GM23338 (cell line): Measurements from ENCODE around the gene TMC2. TPM values are rescaled to one million over a fixed set of nuclear protein-coding genes. Genes with fewer than 3 reads are reported as not detected.

Experiments used
- ATAC-seq: fragments of 200-7000 bp; cut with Tn5 transposase; 3 replicates; pipeline ENCODE4 v1.9.1; 2020
- DNase-seq: peaks from one replicate; pipeline ENCODE4 v3.0.0-alpha.2; 2015; ENCODE audit warnings: low spot score
- H2AFZ ChIP-seq: fragments of 200-600 bp; sonication (generic); 2 replicates; pipeline ENCODE4 v1.8.0; 2016; ENCODE audit warnings: antibody characterized with exemption, mild to moderate bottlenecking, moderate library complexity
- H3F3A ChIP-seq: fragments of 200-600 bp; sonication (generic); replicated peaks from 2 replicates; pipeline ENCODE4 v1.8.0; 2017; ENCODE audit warnings: antibody characterized with exemption, mixed run types, low read depth
- H3K27ac ChIP-seq: fragments of 200-600 bp; sonication (generic); 2 replicates; pipeline ENCODE4 v1.6.1; 2016; ENCODE audit warnings: low read depth
- H3K27me3 ChIP-seq: fragments of 200-600 bp; sonication (generic); 2 replicates; pipeline ENCODE4 v1.8.0; 2016; ENCODE audit warnings: mild to moderate bottlenecking, mixed run types, moderate library complexity; ENCODE audit not compliant: insufficient read depth
- H3K36me3 ChIP-seq: fragments of 200-600 bp; sonication (generic); 2 replicates; pipeline ENCODE4 v1.8.0; 2016; ENCODE audit warnings: mild to moderate bottlenecking; ENCODE audit not compliant: insufficient read depth
- H3K4me1 ChIP-seq: fragments of 200-600 bp; sonication (generic); 2 replicates; pipeline ENCODE4 v1.8.0; 2016; ENCODE audit warnings: mild to moderate bottlenecking, moderate library complexity; ENCODE audit not compliant: insufficient read depth
- H3K4me2 ChIP-seq: fragments of 200-600 bp; sonication (generic); 2 replicates; pipeline ENCODE4 v1.7.1; 2017; ENCODE audit warnings: mixed run types
- H3K4me3 ChIP-seq: fragments of 200-600 bp; sonication (generic); 2 replicates; pipeline ENCODE4 v1.6.1; 2016; ENCODE audit warnings: mixed run types
- H3K79me2 ChIP-seq: fragments of 200-600 bp; sonication (generic); replicated peaks from 2 replicates; pipeline ENCODE4 v1.8.0; 2017; ENCODE audit warnings: mild to moderate bottlenecking; ENCODE audit not compliant: insufficient read depth
- H3K9me2 ChIP-seq: fragments of 200-600 bp; sonication (generic); 2 replicates; pipeline ENCODE4 v1.8.0; 2017; ENCODE audit not compliant: insufficient read depth
- H4K20me1 ChIP-seq: fragments of 200-600 bp; sonication (generic); replicated peaks from 2 replicates; pipeline ENCODE4 v1.8.0; 2017; ENCODE audit warnings: mild to moderate bottlenecking; ENCODE audit not compliant: insufficient read depth
- H3K27ac Mint-ChIP-seq: 2 replicates; pipeline ENCODE4 v1.8.0; 2020; ENCODE audit warnings: inconsistent platforms, mild to moderate bottlenecking, moderate library complexity, mixed read lengths
- H3K27me3 Mint-ChIP-seq: 3 replicates; pipeline ENCODE4 v1.8.0; 2022; ENCODE audit warnings: low read depth, mild to moderate bottlenecking, moderate library complexity, mixed read lengths, inconsistent platforms; ENCODE audit not compliant: insufficient read depth, poor library complexity
- H3K36me3 Mint-ChIP-seq: 3 replicates; pipeline ENCODE4 v1.8.0; 2021; ENCODE audit warnings: low read depth, mild to moderate bottlenecking, inconsistent platforms, moderate library complexity, mixed read lengths
- H3K4me1 Mint-ChIP-seq: 3 replicates; pipeline ENCODE4 v1.8.0; 2020; ENCODE audit warnings: mild to moderate bottlenecking, inconsistent platforms, mixed read lengths
- H3K4me3 Mint-ChIP-seq: 3 replicates; pipeline ENCODE4 v1.8.0; 2021; ENCODE audit warnings: moderate library complexity, mild to moderate bottlenecking, inconsistent platforms, mixed read lengths
- H3K9me3 Mint-ChIP-seq: 3 replicates; pipeline ENCODE4 v1.8.0; 2020; ENCODE audit warnings: moderate library complexity, mild to moderate bottlenecking, inconsistent platforms, mixed read lengths
- ETS1 ChIP-seq: IDR thresholded peaks from 2 replicates; pipeline ENCODE4 v1.6.1; 2016; ENCODE audit warnings: antibody characterized with exemption
- EZH2 ChIP-seq: fragments of 200-600 bp; sonication (generic); IDR thresholded peaks from one replicate; pipeline ENCODE4 v1.8.0; 2017; ENCODE audit warnings: antibody characterized with exemption, mild to moderate bottlenecking, low read depth; ENCODE audit not compliant: unreplicated experiment
- POLR2AphosphoS5 ChIP-seq: IDR thresholded peaks from 2 replicates; pipeline ENCODE4 v1.6.1; 2016; ENCODE audit warnings: antibody characterized with exemption, low read depth
- REST ChIP-seq: IDR thresholded peaks from one replicate; pipeline ENCODE4 v1.6.1; 2018; ENCODE audit warnings: antibody characterized with exemption; ENCODE audit not compliant: unreplicated experiment
- ZNF114 ChIP-seq: fragments of 250-450 bp; sonication (Bioruptor Pico); IDR thresholded peaks from 2 replicates; pipeline ENCODE4 v1.5.0; 2020; ENCODE audit warnings: mild to moderate bottlenecking, moderate library complexity
- ZNF331 ChIP-seq: fragments of 250-450 bp; sonication (Bioruptor Pico); IDR thresholded peaks from 2 replicates; pipeline ENCODE4 v1.5.0; 2020; ENCODE audit warnings: low read depth, mild to moderate bottlenecking, moderate library complexity
- ZNF462 ChIP-seq: fragments of 250-450 bp; sonication (Bioruptor Pico); IDR thresholded peaks from 2 replicates; pipeline ENCODE4 v1.5.0; 2020; ENCODE audit warnings: mild to moderate bottlenecking, moderate library complexity
- polyA plus RNA-seq: library from polyadenylated mRNA; unstranded; fragments of >200 nt; fragmentation: Nextera tagmentation; extraction: Ambion mirVana; gene quantifications from 2 replicates; pipeline ENCODE4 v1.2.1, GENCODE V29; 2016
- total RNA-seq: library from RNA; depleted of rRNA; stranded (reverse); fragments of >200 nt; shearing (Covaris generic); gene quantifications from 2 replicates; pipeline ENCODE4 v1.2.3, GENCODE V29; 2014

TMC2 gene
- total and polyA plus RNA-seq, 2 experiments from 2014 or later: not detected

GRCh38 chr20:2654384-2654822 is 118.0 kb downstream of the TMC2 start:
- H4K20me1 ChIP-seq: peaks cover 53% of the 10 kb centered on the region
- peaks cover 15% of the 10 kb centered on the region for H3K4me1 ChIP-seq
- no peak for ATAC-seq
- H3F3A ChIP-seq: peaks cover 64% of the 10 kb centered on the region
- Mint-ChIP-seq H3K4me1 (peaks cover 20% of the 10 kb centered on the region), H3K4me3 (peak overlapping the region; percentile 94), H3K27me3 (peaks cover 30% of the 10 kb centered on the region), H3K27ac (peak overlapping the region; percentile 86), H3K36me3 (peaks cover 69% of the 10 kb centered on the region), H3K9me3 (peaks cover 4% of the 10 kb centered on the region)
- DNase-seq: no peak
- no peak overlapping the region for H2AFZ ChIP-seq
- no peaks in the 10 kb centered on the region for H3K27me3 ChIP-seq
- H3K79me2 ChIP-seq: peaks cover 48% of the 10 kb centered on the region
- TF ChIP-seq EZH2 (no peak), ZNF331 (CRISPR knock-in tag) (no peak), ETS1 (no peak), POLR2AphosphoS5 (no peak), ZNF114 (CRISPR knock-in tag) (no peak), ZNF462 (CRISPR knock-in tag) (no peak), REST (no peak)
- no peaks in the 10 kb centered on the region for H3K9me2 ChIP-seq
- H3K4me3 ChIP-seq: peak overlapping the region; percentile 99
- H3K4me2 ChIP-seq: peak overlapping the region; percentile 100
- H3K27ac ChIP-seq: peak overlapping the region; percentile 85
- peaks cover 56% of the 10 kb centered on the region for H3K36me3 ChIP-seq
